Measurements from ENCODE around the gene PHKA2. TPM values are rescaled to one million over a fixed set of nuclear protein-coding genes. Genes with fewer than 3 reads are reported as not detected.
"Not testable (repeated sequence)": the region's sequence is repeated elsewhere in the genome, so short reads cannot be mapped to it uniquely, and the experiment has no call there.

The PHKA2 gene
- total RNA-seq, result 6.3 and 15.3 TPM in 2 replicates

DNA sequence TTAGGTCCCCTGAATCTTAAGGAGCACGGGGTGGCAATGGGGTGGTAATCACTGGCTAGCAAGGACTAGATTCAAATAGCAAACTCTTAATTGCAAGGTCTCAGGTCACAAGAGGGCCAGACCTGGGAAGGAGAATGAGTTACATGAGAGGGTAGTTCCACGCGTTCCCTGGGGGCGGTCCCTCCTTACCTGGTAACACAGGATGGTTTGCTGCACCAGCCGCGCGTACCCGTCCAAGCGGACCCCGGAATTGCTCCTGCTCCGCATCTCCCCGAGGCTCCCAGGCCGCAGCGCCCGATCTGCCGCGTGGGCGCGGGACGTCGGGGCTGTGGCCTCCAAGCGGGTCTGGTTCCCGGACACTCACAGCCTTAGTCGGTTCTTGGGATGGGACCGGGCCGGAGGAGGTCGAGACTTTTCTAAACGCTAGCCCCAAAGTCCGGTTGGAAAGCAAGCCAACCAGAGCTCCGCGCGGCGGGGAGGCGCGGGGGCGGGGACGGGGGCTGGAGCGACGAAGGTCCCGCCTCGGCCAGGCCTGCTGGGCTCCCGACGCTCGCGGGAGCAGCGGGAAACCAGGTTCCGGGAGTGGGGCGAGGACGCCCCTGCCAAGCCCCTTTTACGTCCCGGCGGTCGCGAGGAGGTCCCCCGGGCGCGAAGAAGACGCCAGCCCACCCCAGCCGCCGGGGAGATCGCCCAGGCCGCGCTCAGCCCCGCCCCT, at the start of gene PHKA2:
Gene PHKA2, minus strand, starts transcription at position 449 of the 715 bp plus-strand sequence. Its CDS starts 182 bp downstream, at position 267.
- peak; percentile 12 for DNase-seq (ENCODE audit: low read depth)

DNA sequence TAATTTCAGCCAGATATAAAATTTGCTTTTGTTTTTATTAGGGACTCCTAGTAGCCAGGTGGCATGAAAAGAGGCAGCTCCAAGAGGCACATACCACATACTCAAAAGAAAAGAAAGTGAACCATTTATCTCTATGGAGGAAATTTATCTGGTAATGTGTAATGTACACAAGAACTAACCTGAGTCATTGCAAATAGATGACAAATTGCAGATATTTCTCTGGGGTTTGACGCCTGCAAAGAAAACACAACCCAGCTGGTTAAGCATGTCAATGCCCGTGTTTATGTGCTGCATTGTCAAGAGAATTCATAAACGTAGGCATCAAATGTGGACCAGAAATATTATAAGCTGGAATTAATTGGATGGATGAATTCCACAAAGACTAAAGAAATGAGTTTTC, 46.9 kb upstream of the PHKA2 start:
- DNase-seq (ENCODE audit: low read depth), result no peak

DNA sequence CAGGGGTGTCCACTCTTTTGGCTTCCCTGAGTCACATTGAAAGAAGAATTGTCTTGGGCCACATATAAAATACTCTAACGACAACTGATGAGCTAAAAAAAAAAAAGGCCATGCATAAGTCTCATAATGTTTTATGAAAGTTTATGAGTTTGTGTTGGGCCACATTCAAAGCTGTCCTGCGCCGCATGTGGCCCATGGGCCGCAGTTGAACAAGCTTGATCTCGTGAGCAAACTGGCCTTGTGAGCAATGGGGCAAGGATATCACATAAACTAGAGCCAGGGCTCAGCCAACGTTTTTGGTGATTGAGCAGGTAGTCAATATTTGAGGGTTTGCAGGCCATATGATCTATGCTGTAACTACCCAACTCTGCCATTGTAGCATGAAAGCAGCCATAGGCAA, 44.6 kb upstream of the PHKA2 start:
- DNase-seq (ENCODE audit: low read depth), result no peak

GRCh38 chrX:19024366-19024765, 40.5 kb upstream of the PHKA2 start:
- no peak for DNase-seq (ENCODE audit: low read depth)

GRCh38 chrX:19019996-19020395, 36.1 kb upstream of the PHKA2 start:
- no peak for DNase-seq (ENCODE audit: low read depth)

- no peak for DNase-seq (ENCODE audit: low read depth)
Observed at GRCh38 chrX:19017271-19017670, 33.4 kb upstream of the PHKA2 start.

GRCh38 chrX:19016614-19017013, 32.7 kb upstream of the PHKA2 start:
- DNase-seq (ENCODE audit: low read depth), result not testable (repeated sequence)

DNA sequence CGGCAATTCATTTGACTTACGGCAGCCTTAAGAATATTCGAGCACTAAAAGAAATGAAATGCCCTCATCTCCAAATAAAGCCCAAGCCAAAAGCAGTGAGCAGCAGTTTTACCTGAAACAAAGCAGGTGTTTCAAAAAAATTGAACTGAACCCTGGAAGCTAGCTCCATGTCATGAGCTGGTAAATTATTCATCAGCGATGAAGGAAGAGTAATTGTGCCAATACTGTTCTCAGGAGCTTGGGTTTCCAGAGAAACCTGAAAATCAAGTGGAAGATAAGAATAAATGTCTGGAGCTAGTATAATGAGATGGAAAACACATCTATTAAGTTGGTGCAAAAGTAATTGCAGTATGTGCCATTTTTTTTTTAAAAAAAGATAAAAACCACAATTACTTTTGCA, 24.0 kb upstream of the PHKA2 start:
- DNase-seq (ENCODE audit: low read depth), result no peak

DNA sequence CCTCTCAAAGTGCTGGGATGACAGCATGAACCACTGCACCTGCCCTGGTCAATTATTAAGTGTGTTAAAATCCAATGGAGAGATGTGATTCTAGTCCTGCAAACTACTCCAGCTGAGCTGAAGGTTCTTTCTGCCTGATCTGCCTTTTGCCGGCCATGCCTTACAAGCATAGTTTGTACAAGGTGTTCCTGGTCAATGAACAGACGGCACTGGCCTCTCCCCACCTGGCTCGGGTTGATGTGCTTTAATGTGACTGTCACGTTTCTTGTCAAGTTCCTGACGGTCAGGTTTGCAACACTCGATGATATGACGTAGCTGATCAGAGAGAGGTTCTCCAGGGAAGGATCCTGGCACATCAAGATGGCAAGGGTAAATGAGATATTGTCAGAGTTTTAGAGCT, 23.1 kb upstream of the PHKA2 start:
- DNase-seq (ENCODE audit: low read depth), result no peak

DNA sequence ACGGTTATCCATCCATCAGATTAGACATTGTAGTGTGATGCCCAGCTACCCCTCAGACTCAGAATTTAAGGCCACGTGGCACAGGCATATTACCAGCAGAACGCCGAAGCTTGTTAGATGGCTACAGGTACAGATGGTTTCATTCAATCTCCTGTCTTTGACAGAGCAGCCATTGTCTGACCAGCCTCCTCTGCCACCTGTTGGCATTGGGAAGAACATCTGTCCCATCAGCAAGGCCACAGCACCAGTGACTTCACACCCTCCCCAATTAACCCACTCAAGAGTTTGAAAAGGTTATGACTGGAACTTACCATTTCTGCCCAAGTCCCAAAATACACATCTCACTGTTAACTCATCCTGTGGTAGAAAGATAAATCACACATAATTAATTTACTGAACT, 22.0 kb upstream of the PHKA2 start:
- DNase-seq (ENCODE audit: low read depth), result peak; percentile 1

GRCh38 chrX:19003756-19004155, 19.8 kb upstream of the PHKA2 start:
- DNase-seq (ENCODE audit: low read depth), result no peak

GRCh38 chrX:18998653-18999052, 14.7 kb upstream of the PHKA2 start:
- DNase-seq (ENCODE audit: low read depth), result no peak

DNA sequence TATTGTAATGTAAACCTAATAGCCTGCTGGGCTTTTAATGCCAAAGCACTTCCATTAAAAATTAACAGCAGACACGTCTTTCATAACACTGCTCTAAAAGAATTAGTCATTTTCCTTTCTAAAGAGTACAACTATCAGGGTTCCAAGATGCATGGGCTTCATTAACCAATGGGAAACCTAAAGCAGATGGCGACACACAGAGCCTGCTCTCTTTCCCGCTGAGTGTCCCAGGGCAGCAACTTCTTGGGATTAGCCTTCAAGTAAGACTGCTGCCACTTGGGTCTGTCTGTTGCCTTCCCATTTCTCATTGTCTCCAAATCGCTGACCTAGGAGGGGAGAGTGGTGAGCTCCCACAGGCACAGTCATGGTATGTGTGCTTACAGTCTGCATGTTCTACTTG, 14.0 kb upstream of the PHKA2 start:
- DNase-seq (ENCODE audit: low read depth), result peak; percentile 53

DNA sequence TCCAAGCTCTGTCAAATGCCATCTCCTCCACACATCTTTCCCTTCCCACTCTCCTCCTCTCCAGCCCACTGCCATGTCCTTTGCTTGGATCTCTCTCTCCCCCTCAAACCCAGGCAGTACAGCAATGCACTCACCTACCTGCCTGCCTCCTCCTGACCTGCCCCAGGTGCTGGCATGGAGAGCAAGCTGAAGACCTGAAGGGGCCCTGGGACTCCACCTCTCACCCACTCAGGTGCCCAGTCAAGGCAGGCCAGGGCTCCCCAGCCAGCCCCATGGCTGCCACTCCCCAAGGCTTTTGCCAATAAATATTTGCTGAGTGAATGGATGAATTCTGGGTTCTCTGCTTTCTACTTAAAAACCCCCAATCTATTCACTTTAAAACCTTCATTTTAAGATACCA, 12.6 kb upstream of the PHKA2 start:
- no peak for DNase-seq (ENCODE audit: low read depth)

GRCh38 chrX:18995221-18995620, 11.3 kb upstream of the PHKA2 start:
- DNase-seq (ENCODE audit: low read depth), result peak; percentile 58

DNA sequence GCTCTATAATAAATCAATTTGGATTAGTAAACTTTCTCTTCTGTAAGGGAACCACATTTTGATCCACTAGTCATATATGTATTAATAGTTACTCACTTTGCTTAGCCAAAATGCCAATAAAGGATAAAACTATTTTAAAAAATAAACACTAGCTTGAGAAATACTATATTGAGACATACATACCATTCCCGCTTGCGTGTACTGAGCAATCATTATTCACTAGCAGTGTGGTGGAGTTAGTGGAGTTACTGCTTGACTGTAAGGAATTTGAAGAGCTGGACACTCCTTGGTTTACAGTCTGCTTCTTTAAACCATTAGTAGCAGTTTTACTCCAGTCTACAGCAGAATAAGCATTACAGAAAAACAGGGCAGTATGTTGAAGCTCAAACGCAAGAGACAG, 10.8 kb upstream of the PHKA2 start:
- DNase-seq (ENCODE audit: low read depth), result peak; percentile 30

DNA sequence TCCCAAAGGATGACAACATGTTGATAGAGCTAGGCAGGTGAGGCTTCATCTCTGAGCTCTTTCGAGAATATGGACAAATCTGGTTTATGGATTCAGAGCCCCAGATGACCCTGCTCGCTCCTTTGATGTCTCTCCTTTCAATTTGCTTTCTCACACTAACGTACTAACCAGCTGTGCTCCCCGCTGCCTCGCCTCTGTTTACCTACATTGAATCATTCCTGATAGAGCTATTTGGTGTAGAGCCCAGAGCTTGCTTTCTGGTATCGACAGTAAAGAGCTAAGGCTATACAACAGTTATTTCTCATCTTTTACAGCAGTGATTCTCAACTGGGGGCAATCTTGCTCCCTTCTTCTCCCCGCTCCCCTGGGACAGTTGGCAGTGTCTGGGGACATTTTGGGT, 8.9 kb upstream of the PHKA2 start:
- DNase-seq (ENCODE audit: low read depth), result no peak

DNA sequence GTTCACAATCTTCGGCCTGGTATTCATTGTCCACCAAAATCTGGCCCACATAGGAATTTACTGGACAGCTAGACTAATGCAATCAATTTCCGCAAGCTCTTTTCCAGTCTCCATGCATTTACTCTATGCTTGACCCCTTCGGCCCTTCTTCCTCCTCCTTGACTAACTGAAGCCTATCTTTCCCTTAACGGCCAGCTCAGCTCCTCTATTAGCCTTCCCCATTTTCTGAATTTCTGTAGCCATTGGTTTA, 1.2 kb upstream of the PHKA2 start:
- no peak for DNase-seq (ENCODE audit: low read depth)

DNA sequence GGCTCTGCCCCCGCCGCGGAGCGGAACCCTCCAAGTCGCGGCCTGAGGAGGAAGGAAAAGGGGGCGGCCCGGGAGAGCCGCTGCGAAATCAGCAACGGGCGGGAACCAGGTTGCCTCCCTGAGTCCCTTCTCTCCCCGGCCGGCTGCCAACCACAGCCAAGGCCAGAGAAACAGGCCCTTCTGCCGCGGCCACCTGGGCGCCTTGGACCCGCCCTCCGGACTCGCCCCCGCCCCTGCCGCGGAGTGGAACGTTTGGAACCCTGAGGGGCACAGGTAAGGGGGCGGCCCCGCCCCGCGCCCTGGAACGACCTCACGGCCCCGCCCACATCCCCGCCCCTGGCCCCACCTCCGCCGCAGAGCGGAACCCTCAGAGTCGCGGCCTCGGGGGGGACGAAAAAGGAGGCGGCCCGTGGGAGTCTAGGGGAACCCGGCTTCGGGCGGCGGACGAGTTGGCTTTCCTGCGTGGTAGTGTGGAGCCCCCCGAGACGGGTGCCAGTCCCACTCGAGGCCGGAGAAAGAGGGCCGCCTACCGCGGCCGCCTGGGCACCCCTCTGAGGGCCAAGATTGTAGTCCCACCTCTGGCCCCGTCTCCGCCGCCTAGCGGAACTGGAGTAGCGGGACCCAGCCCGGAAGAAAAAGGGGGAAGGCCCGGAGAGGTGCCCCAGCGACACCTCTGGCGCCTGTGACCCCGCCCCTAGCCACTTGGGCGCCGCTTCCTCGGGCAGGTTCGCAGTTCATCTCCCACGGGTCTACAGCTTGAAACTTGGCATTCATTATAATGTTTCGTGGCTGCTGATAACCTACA, 669 bp upstream of the PHKA2 start:
- peak; percentile 37 for DNase-seq (ENCODE audit: low read depth)

DNA sequence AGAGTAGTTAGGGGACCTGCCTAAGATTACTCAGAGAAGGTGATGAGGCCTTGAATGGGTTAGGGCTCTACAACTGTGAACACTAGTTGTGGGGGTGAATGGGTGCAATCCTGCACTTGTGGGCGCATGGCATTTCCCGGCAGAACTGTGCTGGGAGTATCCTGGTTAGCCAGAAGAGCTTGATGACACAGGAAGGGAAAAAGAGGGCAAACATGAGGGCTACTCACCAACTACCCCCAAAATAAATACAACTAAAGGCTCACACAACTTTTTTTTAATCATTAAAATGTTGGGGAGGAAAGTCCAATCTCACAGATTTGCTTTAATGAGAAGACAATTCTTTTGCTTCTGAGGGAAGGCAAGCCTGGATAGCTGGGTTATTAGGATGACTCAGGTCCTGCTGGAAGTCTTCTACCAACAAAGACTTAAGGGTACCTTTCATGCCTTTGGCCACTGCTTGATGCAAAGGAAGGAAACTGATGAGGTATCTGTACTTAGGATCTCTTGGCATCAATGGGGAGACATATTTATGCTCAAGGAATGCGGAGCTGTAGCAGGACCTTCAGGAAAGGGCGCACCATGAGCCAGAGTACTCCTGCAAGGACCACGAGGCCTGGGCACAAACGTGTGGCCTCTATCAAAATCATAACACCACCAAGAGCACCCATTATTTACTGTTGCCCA, 2.6 kb downstream of the PHKA2 start:
- DNase-seq (ENCODE audit: low read depth), result peak; percentile 45

DNA sequence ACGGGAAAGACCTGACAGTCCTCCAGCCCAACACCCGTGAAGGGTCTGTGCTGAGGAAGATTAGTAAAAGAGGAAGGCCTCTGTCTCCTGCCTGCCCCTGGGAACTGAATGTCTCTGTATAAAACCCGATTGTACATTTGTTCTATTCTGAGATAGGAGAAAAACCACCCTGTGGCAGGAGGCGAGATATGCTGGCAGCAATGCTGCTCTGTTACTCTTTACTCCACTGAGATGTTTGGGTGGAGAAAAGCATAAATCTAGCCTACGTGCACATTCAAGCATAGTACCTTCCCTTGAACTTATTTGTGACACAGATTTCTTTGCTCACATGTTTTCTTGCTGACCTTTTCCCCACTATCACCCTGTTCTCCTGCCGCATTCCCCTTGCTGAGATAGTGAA, 3.7 kb downstream of the PHKA2 start:
- not testable (repeated sequence) for DNase-seq (ENCODE audit: low read depth)

DNA sequence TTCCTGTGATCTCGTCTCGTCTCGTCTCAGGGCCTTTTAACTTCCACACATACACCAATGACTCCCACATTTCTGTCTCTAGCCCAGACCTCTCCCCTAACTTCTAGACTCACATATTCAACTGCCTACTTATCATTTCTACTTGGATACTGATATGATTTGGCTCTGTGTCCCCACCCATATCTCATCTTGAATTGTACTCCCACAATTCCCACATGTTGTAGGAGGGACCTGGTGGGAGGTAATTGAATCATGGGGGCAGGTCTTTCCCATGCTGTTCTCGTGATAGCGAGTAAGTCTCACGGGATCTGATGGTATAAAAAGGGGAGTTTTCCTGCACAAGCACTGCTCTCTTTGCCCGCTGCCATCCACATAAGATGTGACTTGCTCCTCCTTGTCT, 8.9 kb downstream of the PHKA2 start:
- no peak for DNase-seq (ENCODE audit: low read depth)

Measured in renal cortical epithelial cell (primary cell).